ENCODE data around the gene FLNC.

FLNC gene

GRCh38 chr7:128835790-128836641 is 5.8 kb downstream of the FLNC start:
- peaks cover 32% of the 10 kb centered on the region for H3K4me1 ChIP-seq (ENCODE audit: control insufficient read depth, low read length)
- H3K9me2 ChIP-seq (replicated peaks; ENCODE audit: control insufficient read depth, low read length) = no peaks in the 10 kb centered on the region
- H3K4me2 ChIP-seq (ENCODE audit: low read length) = no peak overlapping the region
- peaks cover 5% of the 10 kb centered on the region; the same call in 1 of the 2 replicates for H3K27me3 ChIP-seq (ENCODE audit: control insufficient read depth, low read length)
- H3K27ac ChIP-seq (ENCODE audit: low read depth, low read length) = no peak overlapping the region
- H3K36me3 ChIP-seq (ENCODE audit: control insufficient read depth, low read length) = no peaks in the 10 kb centered on the region
- no peaks in the 10 kb centered on the region for H3K9me3 ChIP-seq (ENCODE audit: control insufficient read depth, insufficient read depth, low read length)
- H3F3A ChIP-seq (ENCODE audit: control insufficient read depth, insufficient read depth) = peaks cover 4% of the 10 kb centered on the region
- no peaks in the 10 kb centered on the region for H3K79me2 ChIP-seq (ENCODE audit: control insufficient read depth, low read length)
- no peaks in the 10 kb centered on the region for H4K20me1 ChIP-seq (ENCODE audit: control insufficient read depth, insufficient read depth, low read depth, low read length)
- TF ChIP-seq EZH2phosphoT487 (IDR thresholded peaks at IDR 0.05; ENCODE audit: borderline replicate concordance, low read length) (no peak), CTCF (IDR thresholded peaks at IDR 0.05; ENCODE audit: low read depth, low read length, poor library complexity, severe bottlenecking) (no peak)
- H3K4me3 ChIP-seq (ENCODE audit: low read length) = no peak overlapping the region

- Histone ChIP-seq H3K36me3 (ENCODE audit: control insufficient read depth, low read length) (no peaks in the 10 kb centered on the region), H3K27ac (ENCODE audit: low read depth, low read length) (no peak overlapping the region), H3K4me2 (ENCODE audit: low read length) (no peak overlapping the region), H3K4me1 (ENCODE audit: control insufficient read depth, low read length) (peaks cover 32% of the 10 kb centered on the region), H3K27me3 (ENCODE audit: control insufficient read depth, low read length) (peaks cover 5% of the 10 kb centered on the region; the same call in 1 of the 2 replicates), H3K79me2 (ENCODE audit: control insufficient read depth, low read length) (no peaks in the 10 kb centered on the region), H3K9me2 (replicated peaks; ENCODE audit: control insufficient read depth, low read length) (no peaks in the 10 kb centered on the region), H3K9me3 (ENCODE audit: control insufficient read depth, insufficient read depth, low read length) (no peaks in the 10 kb centered on the region), H4K20me1 (ENCODE audit: control insufficient read depth, insufficient read depth, low read depth, low read length) (no peaks in the 10 kb centered on the region), H3K4me3 (ENCODE audit: low read length) (no peak overlapping the region), H3F3A (ENCODE audit: control insufficient read depth, insufficient read depth) (peaks cover 4% of the 10 kb centered on the region)
- TF ChIP-seq CTCF (IDR thresholded peaks at IDR 0.05; ENCODE audit: low read depth, low read length, poor library complexity, severe bottlenecking) (no peak), EZH2phosphoT487 (IDR thresholded peaks at IDR 0.05; ENCODE audit: borderline replicate concordance, low read length) (no peak)
Measured at GRCh38 chr7:128836729-128837348, 6.6 kb downstream of the FLNC start.

- H3K27ac ChIP-seq (ENCODE audit: low read depth, low read length) = no peak overlapping the region
- no peaks in the 10 kb centered on the region for H3K36me3 ChIP-seq (ENCODE audit: control insufficient read depth, low read length)
- no peaks in the 10 kb centered on the region for H3K79me2 ChIP-seq (ENCODE audit: control insufficient read depth, low read length)
- no peaks in the 10 kb centered on the region for H3K9me2 ChIP-seq (replicated peaks; ENCODE audit: control insufficient read depth, low read length)
- H3K4me2 ChIP-seq (ENCODE audit: low read length) = no peak overlapping the region
- H3K4me3 ChIP-seq (ENCODE audit: low read length) = no peak overlapping the region
- H3F3A ChIP-seq (ENCODE audit: control insufficient read depth, insufficient read depth) = peaks cover 4% of the 10 kb centered on the region
- H3K4me1 ChIP-seq (ENCODE audit: control insufficient read depth, low read length) = peaks cover 31% of the 10 kb centered on the region
- no peaks in the 10 kb centered on the region for H4K20me1 ChIP-seq (ENCODE audit: control insufficient read depth, insufficient read depth, low read depth, low read length)
- TF ChIP-seq EZH2phosphoT487 (IDR thresholded peaks at IDR 0.05; ENCODE audit: borderline replicate concordance, low read length) (no peak), CTCF (IDR thresholded peaks at IDR 0.05; ENCODE audit: low read depth, low read length, poor library complexity, severe bottlenecking) (no peak)
- H3K9me3 ChIP-seq (ENCODE audit: control insufficient read depth, insufficient read depth, low read length) = no peaks in the 10 kb centered on the region
- peaks cover 5% of the 10 kb centered on the region; the same call in 1 of the 2 replicates for H3K27me3 ChIP-seq (ENCODE audit: control insufficient read depth, low read length)
Measured at GRCh38 chr7:128837521-128837921, 7.3 kb downstream of the FLNC start.

Data from DOHH2 (cell line).